Measurements from ENCODE around the gene MOCS1. TPM values are rescaled to one million over a fixed set of nuclear protein-coding genes. Genes with fewer than 3 reads are reported as not detected.

The MOCS1 gene
- total and polyA plus RNA-seq, 9 of the 15 experiments (the other 6 are each of a cell fraction or from before 2014, with no cell fraction given), result 0.69 to 12.7 (median 8.7) TPM

DNA sequence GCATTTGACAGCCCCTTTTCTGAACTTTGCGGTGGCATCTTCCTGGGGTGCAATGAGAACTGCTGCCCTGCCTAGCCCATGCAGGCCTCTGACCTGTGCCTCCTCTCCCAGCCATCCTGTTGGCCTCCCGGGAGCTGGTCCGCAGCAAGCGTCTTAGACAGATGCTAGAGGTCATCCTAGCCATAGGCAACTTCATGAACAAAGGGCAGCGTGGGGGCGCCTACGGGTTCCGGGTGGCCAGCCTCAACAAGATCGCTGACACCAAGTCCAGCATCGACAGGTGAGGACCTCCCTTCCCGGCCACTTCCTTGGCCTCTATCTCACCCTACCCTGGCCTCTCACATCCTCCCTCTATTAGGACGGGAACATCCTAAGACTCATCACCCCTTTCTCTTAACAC is 37.6 kb downstream of the MOCS1 start:
- peaks cover 3% of the 10 kb centered on the region for H4K20me1 ChIP-seq (replicated peaks; ENCODE audit: control insufficient read depth, insufficient read depth, low read length)
- peaks cover 6 to 34% of the 10 kb centered on the region in 2 experiments for H3K27me3 ChIP-seq (ENCODE audit: control insufficient read depth in 2 of 2, insufficient read depth in 2 of 2, low read length in 2 of 2)
- FAIRE-seq (no peak), ATAC-seq (no peak), DNase-seq (ENCODE audit: extremely low read depth in 1 of 4, low spot score in 3 of 4) (no peak)
- no peaks in the 10 kb centered on the region for H3K4me1 ChIP-seq (replicated peaks in 1 of 2; ENCODE audit: control insufficient read depth in 2 of 2, insufficient read depth in 2 of 2, low read length in 2 of 2)
- H3K36me3 ChIP-seq (ENCODE audit: control insufficient read depth, insufficient read depth, low read length), result no peaks in the 10 kb centered on the region
- H3K79me2 ChIP-seq (ENCODE audit: control insufficient read depth, insufficient read depth, low read length), result no peaks in the 10 kb centered on the region
- intact Hi-C loops (cut with micrococcal nuclease) (no loop called here), in situ Hi-C loops (cut with MboI) (no loop called here)
- CTCF ChIA-PET (ENCODE audit: low intra/inter-chr PET ratio), result interaction anchor here (0.5 kb wide), 1 partner anchor 1186 kb away, joined by 3 read pairs; no protein-coding TSS in a partner anchor
- no peak overlapping the region for H3K27ac ChIP-seq (ENCODE audit: extremely low read depth, low read depth, low read length)
- H3K9ac ChIP-seq (ENCODE audit: insufficient read depth in 1 of 2, low read depth in 2 of 2, low read length in 2 of 2), result no peak overlapping the region; a peak in 1 of 4 replicates
- H3K4me2 ChIP-seq (ENCODE audit: insufficient read depth, low read length), result no peak overlapping the region
- no peak overlapping the region for H2AFZ ChIP-seq (ENCODE audit: low read depth, low read length)
- no peaks in the 10 kb centered on the region for H3K9me3 ChIP-seq (replicated peaks; ENCODE audit: control insufficient read depth, insufficient read depth, low read depth, low read length)
- under 1% methylated on average over 12 of the region's 12 CpGs for WGBS (ENCODE audit: insufficient coverage, low coverage, missing lambda C conversion rate)
- no TSS peak for BruUV-seq (replicated peaks)
- H3K9me1 ChIP-seq (ENCODE audit: control insufficient read depth, insufficient read depth, low read length), result no peaks in the 10 kb centered on the region
- POLR2A ChIA-PET, result no interaction called here
- TF ChIP-seq ZFP1 (CRISPR knock-in tag; IDR thresholded peaks at IDR 0.05) (no peak), ARID2 (IDR thresholded peaks at IDR 0.05) (no peak), ZNF133 (CRISPR knock-in tag; IDR thresholded peaks at IDR 0.05) (no peak), ZNF146 (CRISPR knock-in tag; IDR thresholded peaks at IDR 0.05; ENCODE audit: unreplicated experiment) (no peak), IFI16 (CRISPR knock-in tag; IDR thresholded peaks at IDR 0.05) (no peak)
- TF ChIP-seq, protein P1, sequence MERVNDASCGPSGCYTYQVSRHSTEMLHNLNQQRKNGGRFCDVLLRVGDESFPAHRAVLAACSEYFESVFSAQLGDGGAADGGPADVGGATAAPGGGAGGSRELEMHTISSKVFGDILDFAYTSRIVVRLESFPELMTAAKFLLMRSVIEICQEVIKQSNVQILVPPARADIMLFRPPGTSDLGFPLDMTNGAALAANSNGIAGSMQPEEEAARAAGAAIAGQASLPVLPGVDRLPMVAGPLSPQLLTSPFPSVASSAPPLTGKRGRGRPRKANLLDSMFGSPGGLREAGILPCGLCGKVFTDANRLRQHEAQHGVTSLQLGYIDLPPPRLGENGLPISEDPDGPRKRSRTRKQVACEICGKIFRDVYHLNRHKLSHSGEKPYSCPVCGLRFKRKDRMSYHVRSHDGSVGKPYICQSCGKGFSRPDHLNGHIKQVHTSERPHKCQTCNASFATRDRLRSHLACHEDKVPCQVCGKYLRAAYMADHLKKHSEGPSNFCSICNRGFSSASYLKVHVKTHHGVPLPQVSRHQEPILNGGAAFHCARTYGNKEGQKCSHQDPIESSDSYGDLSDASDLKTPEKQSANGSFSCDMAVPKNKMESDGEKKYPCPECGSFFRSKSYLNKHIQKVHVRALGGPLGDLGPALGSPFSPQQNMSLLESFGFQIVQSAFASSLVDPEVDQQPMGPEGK (CRISPR knock-in tag; IDR thresholded peaks at IDR 0.05; ENCODE audit: borderline replicate concordance), result no peak
- no peak overlapping the region for H3K4me3 ChIP-seq
